Panc1 (cell line): ENCODE data around the gene SMCO3.

Source experiments
- CTCF ChIP-seq: fragments of 450-650 bp; IDR thresholded peaks from 2 replicates; pipeline ENCODE4 v1.5.1; 2017; ENCODE audit warnings: mild to moderate bottlenecking
- REST ChIP-seq, 2 experiments: IDR thresholded peaks; 2 replicates each; pipeline ENCODE4 v1.6.1; 2011 to 2012; ENCODE audit warnings: low read depth in 2 of 2, control low read depth in 1 of 2, low read length in 1 of 2, mild to moderate bottlenecking in 1 of 2, moderate library complexity in 1 of 2; ENCODE audit not compliant: insufficient read depth in 1 of 2
- SIN3A ChIP-seq: IDR thresholded peaks from 2 replicates; pipeline ENCODE4 v1.6.1; 2012; ENCODE audit warnings: low read depth, mild to moderate bottlenecking, low read length, moderate library complexity, borderline replicate concordance; ENCODE audit not compliant: insufficient read depth
- TCF7L2 ChIP-seq: IDR thresholded peaks from 2 replicates; pipeline ENCODE4 v1.6.1; 2011; ENCODE audit warnings: mild to moderate bottlenecking, low read depth, low read length, inconsistent platforms

- TF ChIP-seq CTCF = no peak
- no peak for TF ChIP-seq SIN3A
- TF ChIP-seq REST (IDR thresholded peaks at IDR 0.05; ENCODE audit: insufficient read depth in 1 of 2, low read depth in 2 of 2, low read length in 1 of 2) = no peak
- TF ChIP-seq TCF7L2 = no peak
Observed at GRCh38 chr12:14767617-14768016, 46.4 kb downstream of the SMCO3 start.
